Measurements from ENCODE around the gene AMZ1.

AMZ1 gene

DNA sequence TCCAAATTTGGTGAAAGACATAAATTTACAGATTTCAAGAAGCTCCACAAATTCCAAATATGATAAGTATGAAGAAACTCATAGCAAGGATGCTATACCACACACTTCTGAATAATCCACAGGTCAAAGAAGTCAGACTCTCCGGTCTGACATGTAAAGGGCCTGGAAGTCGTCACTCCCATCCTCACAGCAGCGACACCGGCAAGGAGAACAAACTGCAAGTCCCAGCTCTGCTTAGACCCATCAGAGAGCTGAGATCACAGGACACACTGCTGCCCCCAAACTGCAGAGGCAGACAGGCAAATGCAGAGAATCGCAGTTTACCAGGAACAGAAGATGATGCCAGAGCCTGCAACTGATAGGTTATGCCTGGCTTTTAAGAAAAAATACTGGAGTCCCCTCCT, 62.0 kb downstream of the AMZ1 start:
- no peaks in the 10 kb centered on the region for H3K4me1 ChIP-seq (ENCODE audit: control insufficient read depth, insufficient read depth, low read length, poor library complexity, severe bottlenecking)
- no peaks in the 10 kb centered on the region for H3K9me3 ChIP-seq (ENCODE audit: control insufficient read depth, low read length)
- no peak overlapping the region for H3K4me3 ChIP-seq (ENCODE audit: insufficient read depth, low read depth, low read length, poor library complexity, severe bottlenecking)
- no peak overlapping the region for H3K27ac ChIP-seq (ENCODE audit: insufficient read depth, low read length, poor library complexity, severe bottlenecking)
- no peaks in the 10 kb centered on the region for H3K36me3 ChIP-seq (ENCODE audit: control insufficient read depth, insufficient read depth, low read length)
- no peak for DNase-seq
- H3K27me3 ChIP-seq (replicated peaks; ENCODE audit: control insufficient read depth, insufficient read depth, low read length, poor library complexity, severe bottlenecking): no peaks in the 10 kb centered on the region

DNA sequence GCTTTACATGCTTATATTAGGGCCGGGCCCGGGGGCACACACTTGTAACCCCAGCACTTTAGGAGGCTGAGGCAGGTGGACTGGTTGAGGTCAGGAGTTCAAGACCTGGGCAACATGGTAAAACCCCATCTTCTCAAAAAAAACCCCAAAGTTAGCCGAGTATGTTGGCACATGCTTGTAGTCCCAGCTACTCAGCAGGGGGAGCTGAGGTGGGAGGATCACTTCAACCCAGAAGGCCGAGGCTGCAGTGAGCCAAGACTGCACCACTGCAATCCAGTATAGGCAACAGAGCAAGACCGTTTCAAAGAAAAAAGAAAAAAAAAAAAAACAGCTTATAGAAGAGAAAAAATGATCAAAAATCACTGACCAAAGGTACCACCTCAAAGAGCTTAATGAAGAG, 63.1 kb downstream of the AMZ1 start:
- Histone ChIP-seq H3K4me3 (ENCODE audit: insufficient read depth, low read depth, low read length, poor library complexity, severe bottlenecking) (no peak overlapping the region), H3K27ac (ENCODE audit: insufficient read depth, low read length, poor library complexity, severe bottlenecking) (no peak overlapping the region), H3K4me1 (ENCODE audit: control insufficient read depth, insufficient read depth, low read length, poor library complexity, severe bottlenecking) (no peaks in the 10 kb centered on the region), H3K9me3 (ENCODE audit: control insufficient read depth, low read length) (no peaks in the 10 kb centered on the region), H3K36me3 (ENCODE audit: control insufficient read depth, insufficient read depth, low read length) (no peaks in the 10 kb centered on the region), H3K27me3 (replicated peaks; ENCODE audit: control insufficient read depth, insufficient read depth, low read length, poor library complexity, severe bottlenecking) (no peaks in the 10 kb centered on the region)
- no peak for DNase-seq

DNA sequence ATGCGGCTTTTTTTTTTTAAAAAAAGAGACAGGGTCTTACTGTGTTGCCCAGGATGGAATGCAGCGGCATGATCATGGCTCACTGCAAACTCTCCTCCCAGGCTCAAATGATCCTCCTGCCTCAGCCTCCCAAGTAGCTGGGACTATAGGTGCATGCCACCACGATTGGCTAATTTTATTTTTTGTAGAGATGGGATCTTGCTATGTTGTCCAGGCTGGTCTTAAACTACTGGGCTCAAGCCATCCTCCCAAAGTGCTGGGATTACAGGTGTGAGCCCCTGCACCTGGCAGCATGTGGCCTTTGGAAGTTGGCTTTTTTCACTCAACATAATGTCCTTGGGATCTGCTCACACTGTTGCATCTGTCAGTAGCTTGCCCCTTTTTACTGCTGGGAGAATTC, 65.1 kb downstream of the AMZ1 start:
- DNase-seq: no peak
- no peak overlapping the region for H3K4me3 ChIP-seq (ENCODE audit: insufficient read depth, low read depth, low read length, poor library complexity, severe bottlenecking)
- peaks cover 3% of the 10 kb centered on the region for H3K4me1 ChIP-seq (ENCODE audit: control insufficient read depth, insufficient read depth, low read length, poor library complexity, severe bottlenecking)
- H3K27ac ChIP-seq (ENCODE audit: insufficient read depth, low read length, poor library complexity, severe bottlenecking): no peak overlapping the region
- H3K27me3 ChIP-seq (replicated peaks; ENCODE audit: control insufficient read depth, insufficient read depth, low read length, poor library complexity, severe bottlenecking): no peaks in the 10 kb centered on the region
- H3K36me3 ChIP-seq (ENCODE audit: control insufficient read depth, insufficient read depth, low read length): no peaks in the 10 kb centered on the region
- H3K9me3 ChIP-seq (ENCODE audit: control insufficient read depth, low read length): no peaks in the 10 kb centered on the region

DNA sequence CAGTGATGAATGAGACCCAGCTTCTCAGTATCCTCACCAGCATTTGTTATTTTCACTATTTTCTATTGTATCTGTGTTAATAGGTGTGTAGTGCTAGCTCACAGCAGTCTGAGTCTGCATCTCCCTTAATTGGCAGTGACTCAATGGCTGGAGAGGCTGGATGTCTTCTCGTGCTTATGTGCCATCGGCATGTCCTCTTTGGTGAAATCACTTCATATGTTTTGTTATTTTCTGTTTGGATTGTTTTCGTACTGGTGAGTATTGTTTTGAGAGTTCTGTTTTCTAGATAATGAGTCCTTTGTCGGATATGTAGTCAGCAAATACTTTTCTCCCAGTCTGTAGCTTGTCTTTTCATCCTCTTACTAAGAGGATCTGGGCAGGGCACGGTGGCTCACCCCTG, 66.1 kb downstream of the AMZ1 start:
- H3K4me3 ChIP-seq (ENCODE audit: insufficient read depth, low read depth, low read length, poor library complexity, severe bottlenecking): no peak overlapping the region
- no peak overlapping the region for H3K27ac ChIP-seq (ENCODE audit: insufficient read depth, low read length, poor library complexity, severe bottlenecking)
- no peaks in the 10 kb centered on the region for H3K27me3 ChIP-seq (replicated peaks; ENCODE audit: control insufficient read depth, insufficient read depth, low read length, poor library complexity, severe bottlenecking)
- DNase-seq: no peak
- H3K36me3 ChIP-seq (ENCODE audit: control insufficient read depth, insufficient read depth, low read length): no peaks in the 10 kb centered on the region
- no peaks in the 10 kb centered on the region for H3K9me3 ChIP-seq (ENCODE audit: control insufficient read depth, low read length)
- peaks cover 3% of the 10 kb centered on the region for H3K4me1 ChIP-seq (ENCODE audit: control insufficient read depth, insufficient read depth, low read length, poor library complexity, severe bottlenecking)

DNA sequence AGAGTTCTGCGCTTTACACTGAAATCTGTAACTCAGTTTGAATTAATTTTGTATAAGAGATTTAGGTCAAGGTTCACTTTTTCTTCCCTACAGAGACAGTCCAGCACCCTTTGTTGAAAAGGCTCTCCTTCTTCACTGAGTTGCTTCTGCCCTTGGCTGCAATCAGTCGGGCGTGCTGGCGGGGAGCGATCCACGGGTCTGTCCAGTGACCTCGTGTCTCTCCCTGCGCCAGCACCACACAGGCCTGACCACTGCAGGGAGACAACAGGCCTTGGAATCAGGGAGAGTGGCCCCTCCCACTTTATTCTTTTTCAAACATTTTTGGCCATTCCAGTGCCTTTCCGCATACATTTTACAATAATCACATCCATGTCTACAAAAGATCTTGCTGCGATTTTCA, 66.9 kb downstream of the AMZ1 start:
- Histone ChIP-seq H3K4me1 (ENCODE audit: control insufficient read depth, insufficient read depth, low read length, poor library complexity, severe bottlenecking) (peaks cover 3% of the 10 kb centered on the region), H3K27me3 (replicated peaks; ENCODE audit: control insufficient read depth, insufficient read depth, low read length, poor library complexity, severe bottlenecking) (no peaks in the 10 kb centered on the region), H3K4me3 (ENCODE audit: insufficient read depth, low read depth, low read length, poor library complexity, severe bottlenecking) (no peak overlapping the region), H3K27ac (ENCODE audit: insufficient read depth, low read length, poor library complexity, severe bottlenecking) (no peak overlapping the region), H3K36me3 (ENCODE audit: control insufficient read depth, insufficient read depth, low read length) (no peaks in the 10 kb centered on the region), H3K9me3 (ENCODE audit: control insufficient read depth, low read length) (no peaks in the 10 kb centered on the region)
- no peak for DNase-seq

DNA sequence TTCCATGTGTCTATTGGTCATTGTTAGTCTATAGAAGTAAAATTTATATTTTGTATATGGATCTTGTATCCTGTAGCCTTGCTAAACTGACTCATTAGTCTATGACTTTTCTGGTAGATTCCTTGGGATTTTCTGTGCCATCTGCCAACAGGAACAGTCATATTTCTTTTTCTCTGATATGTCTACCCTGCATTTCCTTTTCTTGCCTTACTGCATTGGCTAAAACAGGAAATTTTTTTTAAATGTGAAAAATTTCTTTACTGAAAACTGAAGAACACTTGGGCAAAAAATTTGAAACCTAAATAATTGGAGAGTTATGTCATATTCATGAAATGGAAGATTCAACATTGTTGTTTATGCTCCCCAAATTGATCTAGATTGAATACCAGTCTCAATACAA, 67.5 kb downstream of the AMZ1 start:
- no peak for DNase-seq
- Histone ChIP-seq H3K27me3 (replicated peaks; ENCODE audit: control insufficient read depth, insufficient read depth, low read length, poor library complexity, severe bottlenecking) (no peaks in the 10 kb centered on the region), H3K4me3 (ENCODE audit: insufficient read depth, low read depth, low read length, poor library complexity, severe bottlenecking) (no peak overlapping the region), H3K27ac (ENCODE audit: insufficient read depth, low read length, poor library complexity, severe bottlenecking) (no peak overlapping the region), H3K9me3 (ENCODE audit: control insufficient read depth, low read length) (no peaks in the 10 kb centered on the region), H3K36me3 (ENCODE audit: control insufficient read depth, insufficient read depth, low read length) (no peaks in the 10 kb centered on the region), H3K4me1 (ENCODE audit: control insufficient read depth, insufficient read depth, low read length, poor library complexity, severe bottlenecking) (peaks cover 3% of the 10 kb centered on the region)

DNA sequence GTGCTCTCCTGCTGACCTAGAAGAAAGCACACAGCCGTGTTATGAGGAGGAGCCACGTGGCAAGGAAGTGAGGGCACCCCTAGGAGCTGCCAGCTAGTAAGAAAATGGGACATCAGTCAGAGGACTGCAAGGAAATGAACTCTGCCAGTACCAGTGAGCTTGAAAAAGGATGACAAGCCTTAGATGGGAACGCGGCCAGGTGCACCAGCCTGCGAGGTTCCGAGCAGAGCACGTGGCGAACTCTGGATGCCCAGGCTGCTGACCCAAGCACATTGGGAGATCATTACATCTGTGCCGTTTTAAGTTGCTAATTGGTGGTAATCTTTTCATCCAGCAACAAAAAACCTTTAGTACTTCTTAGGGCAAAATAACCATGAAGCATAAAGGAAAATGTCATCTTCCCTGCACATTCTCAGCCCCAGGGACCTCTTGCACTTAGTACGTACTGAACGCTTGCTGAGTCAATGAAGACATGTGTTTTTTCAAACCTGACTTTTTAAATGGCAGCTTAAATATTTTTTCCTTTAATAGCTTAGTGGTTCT, 69.4 kb downstream of the AMZ1 start:
- Histone ChIP-seq H3K27ac (ENCODE audit: insufficient read depth, low read length, poor library complexity, severe bottlenecking) (no peak overlapping the region), H3K27me3 (replicated peaks; ENCODE audit: control insufficient read depth, insufficient read depth, low read length, poor library complexity, severe bottlenecking) (no peaks in the 10 kb centered on the region), H3K36me3 (ENCODE audit: control insufficient read depth, insufficient read depth, low read length) (no peaks in the 10 kb centered on the region), H3K4me3 (ENCODE audit: insufficient read depth, low read depth, low read length, poor library complexity, severe bottlenecking) (no peak overlapping the region), H3K9me3 (ENCODE audit: control insufficient read depth, low read length) (no peaks in the 10 kb centered on the region), H3K4me1 (ENCODE audit: control insufficient read depth, insufficient read depth, low read length, poor library complexity, severe bottlenecking) (peaks cover 3% of the 10 kb centered on the region)
- DNase-seq: no peak

DNA sequence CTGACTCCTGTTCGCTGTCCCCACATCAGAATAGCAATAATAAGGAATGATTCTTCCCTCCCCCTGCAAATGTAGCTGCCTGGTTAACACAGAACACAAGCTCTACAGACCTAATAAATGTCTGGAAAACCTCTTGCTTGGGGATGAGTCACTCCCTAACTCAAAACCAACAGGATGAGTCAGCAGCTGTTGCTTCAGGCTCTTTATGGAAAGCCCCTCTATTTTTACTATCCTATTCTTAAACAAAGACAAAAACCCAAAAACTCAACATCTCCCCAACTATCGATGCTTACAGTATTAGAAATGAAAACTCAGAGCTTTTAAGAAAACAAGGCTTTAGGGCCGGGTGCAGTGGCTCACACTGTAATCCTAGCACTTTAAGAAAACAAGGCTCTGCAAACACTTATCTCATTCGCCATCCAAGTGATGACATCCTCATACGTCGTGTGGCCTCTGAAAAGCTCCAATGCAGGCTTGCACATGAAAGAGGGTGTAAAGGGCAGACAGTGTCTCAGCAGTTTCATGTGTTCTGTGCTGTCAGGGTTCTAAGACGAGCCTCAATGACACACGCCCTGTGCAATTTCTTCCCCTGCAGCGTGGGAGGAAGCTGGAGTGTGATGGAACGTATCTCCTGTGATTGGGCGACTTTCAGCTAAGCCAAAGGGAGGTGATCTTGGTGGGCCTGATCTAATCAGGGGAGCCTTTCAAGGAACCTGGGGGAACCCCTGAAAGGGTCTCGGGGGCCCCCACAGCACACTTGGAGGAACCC, 70.1 kb downstream of the AMZ1 start:
- Histone ChIP-seq H3K9me3 (ENCODE audit: control insufficient read depth, low read length) (no peaks in the 10 kb centered on the region), H3K27me3 (replicated peaks; ENCODE audit: control insufficient read depth, insufficient read depth, low read length, poor library complexity, severe bottlenecking) (no peaks in the 10 kb centered on the region), H3K4me1 (ENCODE audit: control insufficient read depth, insufficient read depth, low read length, poor library complexity, severe bottlenecking) (peaks cover 3% of the 10 kb centered on the region), H3K4me3 (ENCODE audit: insufficient read depth, low read depth, low read length, poor library complexity, severe bottlenecking) (no peak overlapping the region), H3K36me3 (ENCODE audit: control insufficient read depth, insufficient read depth, low read length) (no peaks in the 10 kb centered on the region), H3K27ac (ENCODE audit: insufficient read depth, low read length, poor library complexity, severe bottlenecking) (no peak overlapping the region)
- DNase-seq: peak in 1 of 3 donors; percentile 14

DNA sequence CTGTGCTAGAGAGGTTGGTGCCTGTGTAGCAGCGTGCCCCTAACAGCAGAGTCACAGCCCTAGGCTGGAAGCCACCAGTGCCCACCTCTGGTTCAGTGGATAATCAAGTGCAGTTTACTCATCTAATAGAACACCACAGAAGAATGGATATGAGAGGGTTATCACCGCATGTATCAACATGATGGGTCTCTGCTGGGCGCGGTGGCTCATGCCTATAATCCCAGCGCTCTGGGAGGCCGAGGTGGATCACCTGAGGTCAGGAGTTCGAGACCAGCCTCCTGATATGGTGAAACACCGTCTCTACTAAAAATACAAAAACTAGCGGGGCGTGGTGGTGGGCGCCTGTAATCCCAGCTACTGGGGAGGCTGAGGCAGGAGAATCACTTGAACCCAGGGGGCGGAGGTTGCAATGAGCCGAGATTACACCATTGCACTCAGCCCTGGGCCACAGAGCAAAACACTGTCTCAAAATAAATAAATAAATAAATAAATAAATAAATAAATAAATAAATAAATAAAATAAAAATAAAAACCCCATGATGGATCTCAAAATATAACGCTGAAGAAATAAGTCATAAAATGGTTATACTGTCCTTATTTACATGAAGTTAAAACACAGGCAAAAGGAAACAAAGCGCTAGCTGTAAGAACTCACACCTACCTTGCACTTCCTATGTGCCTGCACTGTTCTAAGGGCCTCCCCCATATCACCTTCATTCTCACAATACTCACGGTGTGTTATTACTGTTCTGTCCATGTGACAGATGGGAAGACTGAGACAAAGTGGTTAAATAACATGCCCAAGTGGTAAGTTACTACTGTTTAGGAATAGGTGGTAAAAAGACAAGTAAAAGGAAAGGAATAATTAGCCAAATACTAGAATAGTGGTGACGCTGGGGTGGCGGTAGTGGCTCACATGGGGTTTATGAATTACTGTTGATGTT, 70.9 kb downstream of the AMZ1 start:
- Histone ChIP-seq H3K36me3 (ENCODE audit: control insufficient read depth, insufficient read depth, low read length) (no peaks in the 10 kb centered on the region), H3K27me3 (replicated peaks; ENCODE audit: control insufficient read depth, insufficient read depth, low read length, poor library complexity, severe bottlenecking) (no peaks in the 10 kb centered on the region), H3K9me3 (ENCODE audit: control insufficient read depth, low read length) (no peaks in the 10 kb centered on the region), H3K4me3 (ENCODE audit: insufficient read depth, low read depth, low read length, poor library complexity, severe bottlenecking) (no peak overlapping the region), H3K27ac (ENCODE audit: insufficient read depth, low read length, poor library complexity, severe bottlenecking) (no peak overlapping the region), H3K4me1 (ENCODE audit: control insufficient read depth, insufficient read depth, low read length, poor library complexity, severe bottlenecking) (peaks cover 3% of the 10 kb centered on the region)
- DNase-seq: no peak

DNA sequence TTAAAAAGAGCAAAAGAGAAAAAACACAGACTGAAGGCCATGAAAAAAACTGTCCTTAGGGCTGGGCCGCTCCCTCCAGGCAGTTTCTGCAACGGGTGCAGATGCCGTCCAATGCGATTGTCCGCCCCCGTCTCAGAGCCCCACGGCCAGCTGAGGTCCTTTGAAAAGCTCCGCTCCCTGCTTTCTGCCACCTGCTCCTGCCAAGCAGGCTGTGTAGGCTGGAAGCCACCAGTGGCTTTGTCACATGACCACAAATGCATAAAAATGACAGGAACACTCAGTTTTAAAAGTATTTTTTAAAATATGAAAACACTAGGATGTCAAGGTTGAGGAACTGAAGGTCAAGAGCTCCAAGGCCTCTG, 71.7 kb downstream of the AMZ1 start:
- DNase-seq: no peak
- Histone ChIP-seq H3K27ac (ENCODE audit: insufficient read depth, low read length, poor library complexity, severe bottlenecking) (no peak overlapping the region), H3K4me1 (ENCODE audit: control insufficient read depth, insufficient read depth, low read length, poor library complexity, severe bottlenecking) (peaks cover 3% of the 10 kb centered on the region), H3K9me3 (ENCODE audit: control insufficient read depth, low read length) (no peaks in the 10 kb centered on the region), H3K27me3 (replicated peaks; ENCODE audit: control insufficient read depth, insufficient read depth, low read length, poor library complexity, severe bottlenecking) (no peaks in the 10 kb centered on the region), H3K36me3 (ENCODE audit: control insufficient read depth, insufficient read depth, low read length) (no peaks in the 10 kb centered on the region), H3K4me3 (ENCODE audit: insufficient read depth, low read depth, low read length, poor library complexity, severe bottlenecking) (no peak overlapping the region)
